SK-N-SH (cell line): ENCODE data around the gene GPR146. TPM values are rescaled to one million over a fixed set of nuclear protein-coding genes. Genes with fewer than 3 reads are reported as not detected.

Experiments used
- CTCF ChIA-PET: fragments of 300-600, 350-600 bp; formaldehyde crosslinking; extraction: SDS; loops from one replicate; lab custom pipeline; 2021; lab: Yijun Ruan, JAX
- POLR2A ChIA-PET: fragments of 350-600 bp; sonication (Branson Sonifier 250); formaldehyde crosslinking; extraction: SDS; loops from one replicate; lab custom pipeline; 2020; ENCODE audit warnings: antibody characterized with exemption, inconsistent platforms; lab: Yijun Ruan, JAX
- DNase-seq: peaks from one replicate; pipeline ENCODE4 v3.0.0; 2012
- H2AFZ ChIP-seq: fragments of 200-600 bp; sonication (generic); 2 replicates; pipeline ENCODE4 v1.8.1; 2016; ENCODE audit warnings: antibody characterized with exemption, mild to moderate bottlenecking, low read depth
- H3F3A ChIP-seq: fragments of 200-600 bp; sonication (generic); replicated peaks from 2 replicates; pipeline ENCODE3; 2016; ENCODE audit warnings: antibody characterized with exemption, mild to moderate bottlenecking; ENCODE audit not compliant: insufficient read depth
- H3K27ac ChIP-seq, 2 experiments: fragments of 200-500 bp in 1 of 2; fragments of 200-600 bp in 1 of 2; sonication (Bioruptor generic) in 1 of 2; sonication (generic), shearing (Covaris generic) in 1 of 2; 2 replicates each; pipeline versions ENCODE4 v1.5.1 to v1.6.1; 2014 to 2016; ENCODE audit warnings: low read depth in 2 of 2, inconsistent platforms in 1 of 2, low read length in 1 of 2, mild to moderate bottlenecking in 1 of 2, mixed read lengths in 1 of 2
- H3K27me3 ChIP-seq: fragments of 200-600 bp; sonication (generic), shearing (Covaris generic); 2 replicates; pipeline ENCODE4 v1.6.1; 2016; ENCODE audit warnings: mixed run types; ENCODE audit not compliant: insufficient read depth
- H3K36me3 ChIP-seq, 2 experiments: fragments of 200-500 bp in 1 of 2; fragments of 200-600 bp in 1 of 2; sonication (Bioruptor generic) in 1 of 2; sonication (generic) in 1 of 2; replicated peaks in 1 of 2; 2 replicates each; pipeline versions ENCODE3 to v1.5.1; 2014 to 2016; ENCODE audit warnings: low read length in 1 of 2, mild to moderate bottlenecking in 1 of 2; ENCODE audit not compliant: insufficient read depth in 2 of 2, control insufficient read depth in 1 of 2
- H3K4me1 ChIP-seq, 2 experiments: fragments of 200-500 bp in 1 of 2; fragments of 200-600 bp in 1 of 2; sonication (Bioruptor generic) in 1 of 2; sonication (generic), shearing (Covaris generic) in 1 of 2; 2 replicates each; pipeline versions ENCODE4 v1.5.1 to v1.6.1; 2014 to 2016; ENCODE audit warnings: low read depth in 1 of 2, low read length in 1 of 2, mixed run types in 1 of 2; ENCODE audit not compliant: insufficient read depth in 2 of 2, control insufficient read depth in 1 of 2
- H3K4me2 ChIP-seq: fragments of 200-600 bp; sonication (generic), shearing (Covaris generic); 2 replicates; pipeline ENCODE4 v1.6.1; 2017; ENCODE audit warnings: mixed run types
- H3K4me3 ChIP-seq, 2 experiments: fragments of 200-500 bp in 1 of 2; fragments of 200-600 bp in 1 of 2; sonication (Bioruptor generic) in 1 of 2; sonication (generic), shearing (Covaris generic) in 1 of 2; 2 replicates each; pipeline versions ENCODE4 v1.5.1 to v1.8.1; 2014 to 2016; ENCODE audit warnings: low read depth in 2 of 2, inconsistent platforms in 1 of 2, low read length in 1 of 2, mild to moderate bottlenecking in 1 of 2, mixed read lengths in 1 of 2, moderate library complexity in 1 of 2
- H3K79me2 ChIP-seq: fragments of 200-600 bp; sonication (generic); 2 replicates; pipeline ENCODE4 v1.8.1; 2017; ENCODE audit warnings: mild to moderate bottlenecking; ENCODE audit not compliant: insufficient read depth
- H3K9ac ChIP-seq: fragments of 200-600 bp; sonication (generic); 2 replicates; pipeline ENCODE4 v1.6.1; 2017; ENCODE audit warnings: mixed run types
- H3K9me2 ChIP-seq: fragments of 200-600 bp; sonication (generic); 2 replicates; pipeline ENCODE4 v1.6.1; 2017; ENCODE audit warnings: mixed run types
- H3K9me3 ChIP-seq: fragments of 200-600 bp; sonication (generic); 2 replicates; pipeline ENCODE4 v1.6.1; 2017; ENCODE audit warnings: mixed run types, mild to moderate bottlenecking, moderate library complexity
- H4K20me1 ChIP-seq: fragments of 200-600 bp; sonication (generic); 2 replicates; pipeline ENCODE4 v1.6.1; 2017; ENCODE audit warnings: mild to moderate bottlenecking, mixed run types; ENCODE audit not compliant: insufficient read depth
- FOXJ3 ChIP-seq: sonication (generic); formaldehyde crosslinking; IDR thresholded peaks from 2 replicates; pipeline ENCODE4 v1.5.1; 2020; ENCODE audit warnings: mild to moderate bottlenecking, missing genetic modification reagents
- GABPA ChIP-seq: IDR thresholded peaks from 2 replicates; pipeline ENCODE4 v1.4.0; 2012; ENCODE audit warnings: low read depth, mild to moderate bottlenecking
- MAX ChIP-seq: IDR thresholded peaks from 2 replicates; pipeline ENCODE4 v1.4.0; 2012; ENCODE audit warnings: low read depth
- MEF2A ChIP-seq: IDR thresholded peaks from 2 replicates; pipeline ENCODE4 v1.4.0; 2012; ENCODE audit warnings: low read depth, borderline replicate concordance
- NFIC ChIP-seq: IDR thresholded peaks from 2 replicates; pipeline ENCODE4 v1.4.0; 2012; ENCODE audit warnings: borderline replicate concordance
- PBX3 ChIP-seq: IDR thresholded peaks from 2 replicates; pipeline ENCODE4; 2012
- SIN3A ChIP-seq: IDR thresholded peaks from 2 replicates; pipeline ENCODE4 v1.6.1; 2012; ENCODE audit warnings: low read depth, mild to moderate bottlenecking, low read length, moderate library complexity, borderline replicate concordance
- USF1 ChIP-seq: IDR thresholded peaks from 2 replicates; pipeline ENCODE4 v1.4.0; 2012; ENCODE audit warnings: low read depth, borderline replicate concordance
- WGBS: methylation state at CpG from one replicate; pipeline ENCODE4 v1.1.6; 2017; ENCODE audit warnings: low lambda C conversion rate; 5-methylcytosine and 5-hydroxymethylcytosine counted together
- polyA plus RNA-seq, 3 experiments: library from polyadenylated mRNA; depleted of rRNA; stranded (reverse); fragments of >200 nt; gene quantifications; 2 replicates each; pipeline ENCODE4 v1.2.3, GENCODE V29; 2012

Gene GPR146
- polyA plus RNA-seq, 1 of the 3 experiments (the other 2 are of a cell fraction): 1.4 TPM

GRCh38 chr7:1078985-1079384 is 34.6 kb downstream of the GPR146 start (continued):
- TF ChIP-seq USF1: no peak

GRCh38 chr7:1079546-1079945 is 35.2 kb downstream of the GPR146 start:
- Histone ChIP-seq H2AFZ (no peak overlapping the region), H3K4me2 (no peak overlapping the region), H3K9me2 (no peaks in the 10 kb centered on the region), H3K27ac (no peak overlapping the region), H3K27me3 (no peaks in the 10 kb centered on the region), H3F3A (no peaks in the 10 kb centered on the region), H3K9me3 (no peaks in the 10 kb centered on the region), H4K20me1 (peaks cover 13% of the 10 kb centered on the region; the same call in 1 of the 2 replicates), H3K4me1 (peaks cover 0 to 33% of the 10 kb centered on the region in 2 experiments; a peak in 2 of 4 replicates), H3K4me3 (no peak overlapping the region), H3K79me2 (no peaks in the 10 kb centered on the region), H3K9ac (no peak overlapping the region), H3K36me3 (peaks cover 0 to 6% of the 10 kb centered on the region in 2 experiments)
- CTCF ChIA-PET: interaction anchor here (0.6 to 10.2 kb wide), 8 partner anchors 11 to 104 kb away, joined by 3 to 126 read pairs (median 5); partner anchors contain the start of gene GPR146
- no peak for TF ChIP-seq PBX3
- no peak for TF ChIP-seq NFIC
- TF ChIP-seq SIN3A: no peak
- TF ChIP-seq GABPA: no peak
- WGBS: 97% methylated on average over 10 of the region's 12 CpGs
- no peak for DNase-seq
- POLR2A ChIA-PET: no interaction called here

GRCh38 chr7:1080252-1080920 is 36.0 kb downstream of the GPR146 start:
- H4K20me1 ChIP-seq: peaks cover 11% of the 10 kb centered on the region; the same call in 1 of the 2 replicates
- H3K9me2 ChIP-seq: no peaks in the 10 kb centered on the region
- H3K9ac ChIP-seq: no peak overlapping the region
- no peak overlapping the region for H3K27ac ChIP-seq
- POLR2A ChIA-PET: no interaction called here
- no peak overlapping the region for H3K4me3 ChIP-seq
- no peaks in the 10 kb centered on the region for H3F3A ChIP-seq
- 0 out of 2 replicates have a peak, but pooled peaks cover 4% of the 10 kb centered on the region for H3K79me2 ChIP-seq
- no peak for DNase-seq
- H3K9me3 ChIP-seq: no peaks in the 10 kb centered on the region
- H2AFZ ChIP-seq: no peak overlapping the region
- no peak overlapping the region for H3K4me2 ChIP-seq
- H3K4me1 ChIP-seq: peaks cover 0 to 33% of the 10 kb centered on the region in 2 experiments; a peak in 2 of 4 replicates
- H3K27me3 ChIP-seq: no peaks in the 10 kb centered on the region
- WGBS: 95% methylated on average over 37 of the region's 38 CpGs
- no peak for TF ChIP-seq GABPA
- TF ChIP-seq MAX: no peak
- no peak for TF ChIP-seq FOXJ3 (CRISPR knock-in tag)
- no peak for TF ChIP-seq MEF2A
- CTCF ChIA-PET: interaction anchor here (0.6 to 10.2 kb wide), 14 partner anchors 11 to 108 kb away, joined by 3 to 126 read pairs (median 5); partner anchors contain the start of gene GPR146
- H3K36me3 ChIP-seq: peaks cover 0 to 6% of the 10 kb centered on the region in 2 experiments
